Measurements from ENCODE around the gene DMD.

DMD gene

GRCh38 chrX:32451954-32452695 is 759.2 kb downstream of the DMD start:
- no peak for DNase-seq

GRCh38 chrX:32448945-32449344 is 762.4 kb downstream of the DMD start:
- no peak for DNase-seq

- no peak for DNase-seq
Measured at GRCh38 chrX:32448320-32448719, 763.0 kb downstream of the DMD start.

- no peak for DNase-seq
Measured at GRCh38 chrX:32447640-32448039, 763.7 kb downstream of the DMD start.

GRCh38 chrX:32443841-32444240 is 767.5 kb downstream of the DMD start:
- no peak for DNase-seq

GRCh38 chrX:32421266-32421665 is 790.1 kb downstream of the DMD start:
- no peak for DNase-seq

GRCh38 chrX:32408389-32408788 is 803.0 kb downstream of the DMD start:
- no peak for DNase-seq

- DNase-seq: no peak
Measured at GRCh38 chrX:32397562-32398216, 813.7 kb downstream of the DMD start.

- DNase-seq: no peak
Measured at GRCh38 chrX:32395878-32396277, 815.5 kb downstream of the DMD start.

GRCh38 chrX:32392655-32393054 is 818.7 kb downstream of the DMD start:
- no peak for DNase-seq

- DNase-seq: no peak
Measured at GRCh38 chrX:32370456-32371205, 840.7 kb downstream of the DMD start.

GRCh38 chrX:32293962-32294700 is 917.2 kb downstream of the DMD start:
- no peak for DNase-seq

GRCh38 chrX:32289356-32289755 is 922.0 kb downstream of the DMD start:
- no peak for DNase-seq

- no peak for DNase-seq
Measured at GRCh38 chrX:32281853-32282252, 929.5 kb downstream of the DMD start.

GRCh38 chrX:32280921-32281320 is 930.4 kb downstream of the DMD start:
- DNase-seq: no peak

GRCh38 chrX:32280489-32280888 is 930.9 kb downstream of the DMD start:
- no peak for DNase-seq

GRCh38 chrX:32276153-32276552 is 935.2 kb downstream of the DMD start:
- no peak for DNase-seq

- DNase-seq: no peak
Measured at GRCh38 chrX:32269866-32270265, 941.5 kb downstream of the DMD start.

GRCh38 chrX:32268207-32268606 is 943.1 kb downstream of the DMD start:
- DNase-seq: no peak

GRCh38 chrX:32267796-32268195 is 943.6 kb downstream of the DMD start:
- DNase-seq: no peak

- DNase-seq: peak; percentile 59
Measured at GRCh38 chrX:32246675-32247074, 964.7 kb downstream of the DMD start.

- DNase-seq: no peak
Measured at GRCh38 chrX:32195611-32196010, 1015.7 kb downstream of the DMD start.

- no peak for DNase-seq
Measured at GRCh38 chrX:32191316-32191715, 1020.0 kb downstream of the DMD start.
